HG03460 (cell line): Measurements from ENCODE around the gene CAPN5.
"Not testable (repeated sequence)": the region's sequence is repeated elsewhere in the genome, so short reads cannot be mapped to it uniquely, and the experiment has no call there.

Experiments
- ATAC-seq: cut with Tn5 transposase; IDR thresholded peaks from one replicate; pipeline ENCODE4 v1.9.1; 2021; ENCODE audit not compliant: unreplicated experiment

The CAPN5 gene

DNA sequence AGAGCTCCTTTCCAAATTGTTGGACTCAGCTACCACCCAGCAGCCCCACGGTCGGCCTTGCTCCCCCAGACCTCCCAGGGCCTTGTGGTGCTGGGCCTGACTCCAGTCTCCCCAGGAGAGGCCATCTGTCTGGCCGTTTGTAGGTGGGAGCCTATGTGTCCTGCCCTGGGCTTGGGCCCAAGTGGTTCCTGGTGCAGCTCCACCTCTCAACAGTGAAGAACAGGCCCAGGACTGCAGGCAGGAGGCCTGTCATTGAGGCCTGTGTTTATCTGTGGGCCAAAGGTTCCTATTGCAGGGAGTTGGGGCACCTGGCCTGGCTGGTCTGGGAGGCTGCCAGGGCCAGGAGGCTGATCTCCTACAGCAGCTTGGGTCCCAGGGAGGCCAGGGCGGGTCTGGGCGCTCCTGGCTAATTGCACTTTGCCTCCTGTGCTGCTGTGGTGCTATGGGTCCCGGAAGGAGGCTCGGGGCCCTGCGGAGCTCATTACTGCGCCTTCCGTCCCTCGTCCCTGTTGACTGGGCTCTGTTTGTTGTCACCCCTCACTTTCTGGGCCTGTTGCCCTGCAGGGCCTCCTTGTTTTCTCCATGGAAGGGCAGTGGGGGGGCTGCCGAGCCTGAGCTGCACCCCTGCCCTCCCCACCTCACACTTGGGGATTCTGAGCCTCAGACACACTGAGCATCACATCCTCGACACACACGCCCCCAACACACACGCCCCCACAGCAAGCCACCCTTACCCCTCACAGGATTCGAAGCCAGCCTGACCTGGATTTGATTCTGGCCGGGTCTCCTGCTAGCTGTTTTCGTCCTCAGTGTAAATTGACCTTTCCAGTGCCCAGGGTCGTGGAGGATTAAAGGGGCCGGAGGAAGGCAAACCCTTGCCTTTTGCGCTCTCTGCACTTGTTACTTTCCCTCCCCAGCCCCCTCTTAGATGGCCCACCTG, 29.1 kb downstream of the CAPN5 start:
- ATAC-seq = no peak

DNA sequence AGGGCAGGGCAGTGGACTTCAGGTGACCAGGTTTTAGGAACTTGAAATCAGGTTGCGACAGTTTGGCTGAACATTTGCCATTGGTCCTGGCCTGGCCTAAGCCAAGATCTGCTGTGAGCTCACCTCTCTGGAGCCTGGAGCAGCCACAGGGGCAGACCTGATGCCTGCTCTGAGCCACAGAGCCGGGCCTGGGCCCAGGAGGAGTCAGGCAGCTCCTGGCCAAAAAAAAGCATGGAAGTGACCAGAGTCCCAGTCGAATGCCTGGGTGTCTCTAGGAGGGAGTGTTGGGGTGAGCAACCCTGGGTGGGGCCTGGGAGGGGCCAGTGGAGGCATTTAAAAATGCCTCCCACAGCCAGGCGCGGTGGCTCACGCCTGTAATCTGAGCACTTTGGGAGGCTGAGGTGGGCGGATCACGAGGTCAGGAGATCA, 29.8 kb downstream of the CAPN5 start:
- ATAC-seq = no peak

DNA sequence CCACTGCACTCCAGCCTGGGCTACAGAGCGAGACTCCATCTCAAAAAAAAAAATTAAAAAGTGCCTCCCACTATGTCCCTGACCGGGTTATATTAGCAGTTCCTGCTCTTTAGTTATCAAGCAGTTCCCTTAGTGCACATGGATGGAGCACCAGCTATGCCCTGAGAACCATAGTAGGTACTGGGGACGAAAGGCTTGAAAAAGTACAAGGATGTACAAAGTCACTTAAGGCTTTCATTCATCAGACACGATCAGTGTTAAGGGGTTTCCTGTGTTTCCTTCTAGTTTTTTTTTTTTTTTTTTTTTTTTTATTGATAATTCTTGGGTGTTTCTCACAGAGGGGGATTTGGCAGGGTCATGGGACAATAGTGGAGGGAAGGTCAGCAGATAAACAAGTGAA, 30.4 kb downstream of the CAPN5 start:
- ATAC-seq = not testable (repeated sequence)

- ATAC-seq = no peak
Observed at GRCh38 chr11:77100166-77101042, 33.6 kb downstream of the CAPN5 start.

DNA sequence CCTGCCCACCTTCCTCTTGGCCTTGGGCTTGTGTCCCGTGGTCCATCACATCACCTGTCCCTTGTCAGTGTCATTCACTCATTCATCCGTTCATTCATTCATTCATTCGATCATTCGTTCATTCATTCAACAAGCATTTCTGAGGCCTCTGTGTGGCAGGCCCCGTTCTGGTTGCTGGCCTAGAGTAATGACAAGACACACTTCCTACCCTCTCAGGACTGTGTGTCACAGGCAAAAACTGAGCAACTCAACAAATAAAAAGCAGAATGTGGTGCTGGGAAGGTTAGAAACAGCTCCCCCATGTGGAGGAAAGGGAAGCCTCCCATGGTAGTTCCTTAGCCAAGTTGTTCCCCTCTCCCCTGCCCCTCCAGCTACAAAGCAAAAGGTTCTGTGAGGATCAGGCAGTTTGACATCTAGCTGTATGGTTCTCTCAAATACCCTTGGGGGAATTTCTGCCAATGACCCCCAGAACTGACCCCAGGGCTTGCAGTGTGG, 34.3 kb downstream of the CAPN5 start:
- ATAC-seq = no peak

DNA sequence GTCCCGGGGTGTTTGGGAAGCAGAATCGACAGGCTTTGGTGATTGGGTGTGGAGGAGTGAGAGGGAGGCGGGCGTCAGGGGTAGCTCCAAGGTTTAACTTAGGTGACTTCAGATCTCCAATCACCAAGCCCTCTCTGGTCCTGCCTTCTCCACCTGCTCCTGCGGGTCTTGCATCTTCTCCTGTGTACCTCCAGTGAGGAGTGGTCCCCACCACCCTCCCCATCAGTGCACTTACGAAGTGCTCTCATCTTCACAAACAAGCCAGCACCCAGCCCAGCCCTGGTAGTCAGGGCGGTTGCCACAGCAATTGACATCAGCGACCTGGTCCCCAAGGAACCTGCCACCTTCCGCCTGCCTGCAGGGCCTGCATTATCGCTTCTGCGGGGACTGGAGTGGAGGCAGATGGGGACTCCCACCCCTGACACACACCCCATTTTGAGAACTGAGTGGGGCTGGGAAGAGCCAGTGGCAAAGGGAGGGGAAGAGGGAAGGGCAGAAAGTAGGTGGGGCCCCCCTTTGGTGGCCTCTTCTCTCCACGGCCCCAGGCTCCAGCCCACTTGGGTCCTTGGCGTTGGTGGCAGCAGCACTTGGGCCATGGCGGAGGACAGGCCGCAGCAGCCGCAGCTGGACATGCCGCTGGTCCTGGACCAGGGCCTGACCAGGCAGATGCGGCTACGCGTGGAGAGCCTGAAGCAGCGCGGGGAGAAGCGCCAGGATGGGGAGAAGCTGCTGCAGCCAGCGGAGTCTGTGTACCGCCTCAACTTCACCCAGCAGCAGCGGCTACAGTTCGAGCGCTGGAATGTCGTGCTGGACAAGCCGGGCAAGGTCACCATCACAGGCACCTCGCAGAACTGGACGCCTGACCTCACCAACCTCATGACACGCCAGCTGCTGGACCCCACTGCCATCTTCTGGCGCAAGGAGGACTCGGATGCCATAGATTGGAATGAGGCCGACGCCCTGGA, 35.8 kb downstream of the CAPN5 start, which contains the start of gene OMP:
OMP (plus strand) TSS at position 595 of the 965 bp plus-strand sequence; CDS start at position 595, 0 bp downstream.
- no peak for ATAC-seq

- ATAC-seq = no peak
Observed at GRCh38 chr11:77103319-77103718, 36.5 kb downstream of the CAPN5 start.

DNA sequence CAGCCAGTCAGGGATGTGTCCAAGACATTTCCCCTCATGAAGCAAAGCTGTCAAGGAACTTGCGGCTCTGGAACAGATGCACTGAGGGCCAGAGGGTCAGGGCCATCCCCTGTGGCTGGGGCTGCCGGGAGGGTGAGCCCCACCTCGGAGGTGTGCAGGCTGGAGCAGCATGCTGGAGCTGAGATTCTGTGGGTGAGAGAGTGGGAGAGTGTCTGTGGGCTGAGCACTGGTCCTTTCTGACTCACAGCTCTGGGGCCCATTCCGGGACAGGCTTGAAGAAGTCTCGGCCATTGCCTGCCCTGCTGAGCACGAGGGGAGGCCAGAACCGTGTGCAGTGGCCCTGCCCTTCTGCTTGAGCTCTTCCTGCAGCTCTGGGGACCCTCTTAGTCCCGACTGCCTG, 38.0 kb downstream of the CAPN5 start:
- ATAC-seq = no peak

DNA sequence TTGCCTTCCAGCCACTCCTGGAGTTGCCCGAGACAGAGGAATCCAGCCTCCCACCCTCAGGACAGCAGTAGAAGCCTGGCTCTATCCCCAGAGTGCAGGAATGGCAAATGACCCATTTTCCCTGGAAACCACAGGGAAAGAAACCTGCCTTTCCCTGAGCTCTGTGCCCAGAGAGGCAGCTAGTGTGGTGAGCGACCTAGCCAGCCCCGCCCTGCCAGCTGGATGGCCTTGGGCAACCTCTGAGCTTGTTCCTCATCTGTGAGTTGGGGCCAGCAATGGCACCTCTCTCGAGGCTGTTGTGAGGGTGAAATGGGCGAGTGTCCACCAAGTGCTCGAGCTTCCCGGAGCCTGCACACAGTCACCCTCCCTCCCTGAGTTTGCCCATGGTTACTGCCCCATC, 39.5 kb downstream of the CAPN5 start:
- no peak for ATAC-seq

GRCh38 chr11:77106759-77107158, 40.0 kb downstream of the CAPN5 start:
- ATAC-seq = no peak

- ATAC-seq = no peak
Observed at GRCh38 chr11:77107950-77108349, 41.2 kb downstream of the CAPN5 start.

DNA sequence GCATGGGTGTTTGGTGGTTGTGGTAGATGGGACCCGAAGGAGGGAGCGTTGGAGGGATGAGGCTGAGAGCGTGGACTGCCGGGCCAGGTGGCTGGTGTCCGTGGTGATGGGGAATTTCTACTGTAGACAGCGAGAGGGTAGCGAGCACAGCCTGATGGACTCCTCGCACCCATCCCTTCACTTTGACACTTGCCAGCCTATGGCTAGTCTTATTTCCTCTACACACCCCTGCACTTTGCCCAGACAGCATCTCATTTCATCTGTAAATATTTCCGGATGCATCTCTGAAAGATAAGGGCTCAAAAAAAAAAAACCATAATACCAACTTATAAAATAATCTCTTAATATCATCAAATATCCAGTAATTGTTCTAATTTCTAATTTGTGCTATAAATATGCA, 41.7 kb downstream of the CAPN5 start:
- ATAC-seq = no peak

DNA sequence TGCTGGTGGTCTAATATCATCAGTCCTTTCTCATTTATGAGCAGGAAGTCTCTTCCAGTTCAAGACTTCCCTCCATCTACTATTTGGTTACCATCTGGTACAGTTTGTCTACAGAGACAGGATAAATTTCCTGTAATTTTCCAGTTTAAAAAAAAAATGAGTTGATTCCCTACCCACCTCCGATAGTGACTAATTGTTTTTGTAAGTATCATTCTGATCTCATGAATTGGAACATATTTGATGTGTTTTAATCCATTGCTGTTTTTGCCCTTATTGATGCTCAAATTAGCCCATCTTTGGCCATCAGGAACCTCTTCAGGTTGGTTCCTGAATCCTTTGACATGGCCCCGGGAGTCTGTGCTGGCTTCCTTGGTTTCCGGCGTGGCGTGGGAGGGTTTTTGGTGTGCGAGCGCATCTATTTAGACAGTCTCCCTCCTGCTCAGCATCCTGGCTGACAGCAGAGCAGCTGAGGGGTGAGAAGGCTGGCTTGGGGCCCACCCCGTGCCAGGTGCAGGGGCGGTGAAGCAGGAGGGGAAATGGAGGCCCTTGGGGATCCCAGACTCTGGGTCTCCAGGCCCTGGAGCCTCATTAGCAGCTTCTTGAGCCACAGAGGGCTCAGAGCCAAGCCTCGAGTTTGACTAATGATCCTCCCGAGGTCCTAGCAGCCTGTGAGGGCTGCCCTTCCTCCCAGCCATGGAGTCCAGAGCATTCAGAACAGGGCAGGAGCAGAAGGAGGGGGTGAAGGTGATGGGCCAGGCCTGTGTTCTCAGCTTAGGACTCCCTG, 42.7 kb downstream of the CAPN5 start:
- ATAC-seq = no peak

- ATAC-seq = no peak
Observed at GRCh38 chr11:77110836-77111235, 44.1 kb downstream of the CAPN5 start.

- no peak for ATAC-seq
Observed at GRCh38 chr11:77111277-77111676, 44.5 kb downstream of the CAPN5 start.

DNA sequence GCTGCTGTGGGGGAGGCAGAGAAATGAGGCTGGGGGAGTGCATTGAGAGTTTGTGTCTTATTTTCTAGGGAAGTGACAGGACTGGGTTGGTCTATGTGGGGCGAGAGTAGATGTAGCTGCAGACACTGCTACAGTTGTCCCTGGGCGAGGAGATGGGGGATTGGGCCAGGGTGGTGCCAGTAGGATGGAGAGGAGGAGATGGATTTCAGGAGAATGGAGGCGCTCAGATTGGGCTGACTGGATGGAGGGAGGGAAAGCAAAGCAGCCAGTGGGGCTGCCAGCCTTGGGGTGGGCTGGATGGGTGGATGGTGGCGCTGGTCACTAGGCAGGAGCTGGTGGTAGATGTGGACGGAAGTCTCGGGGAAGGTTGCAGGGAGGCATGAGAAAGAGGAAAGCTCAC, 45.2 kb downstream of the CAPN5 start:
- ATAC-seq = no peak

- no peak for ATAC-seq
Observed at GRCh38 chr11:77112641-77113381, 46.0 kb downstream of the CAPN5 start.

DNA sequence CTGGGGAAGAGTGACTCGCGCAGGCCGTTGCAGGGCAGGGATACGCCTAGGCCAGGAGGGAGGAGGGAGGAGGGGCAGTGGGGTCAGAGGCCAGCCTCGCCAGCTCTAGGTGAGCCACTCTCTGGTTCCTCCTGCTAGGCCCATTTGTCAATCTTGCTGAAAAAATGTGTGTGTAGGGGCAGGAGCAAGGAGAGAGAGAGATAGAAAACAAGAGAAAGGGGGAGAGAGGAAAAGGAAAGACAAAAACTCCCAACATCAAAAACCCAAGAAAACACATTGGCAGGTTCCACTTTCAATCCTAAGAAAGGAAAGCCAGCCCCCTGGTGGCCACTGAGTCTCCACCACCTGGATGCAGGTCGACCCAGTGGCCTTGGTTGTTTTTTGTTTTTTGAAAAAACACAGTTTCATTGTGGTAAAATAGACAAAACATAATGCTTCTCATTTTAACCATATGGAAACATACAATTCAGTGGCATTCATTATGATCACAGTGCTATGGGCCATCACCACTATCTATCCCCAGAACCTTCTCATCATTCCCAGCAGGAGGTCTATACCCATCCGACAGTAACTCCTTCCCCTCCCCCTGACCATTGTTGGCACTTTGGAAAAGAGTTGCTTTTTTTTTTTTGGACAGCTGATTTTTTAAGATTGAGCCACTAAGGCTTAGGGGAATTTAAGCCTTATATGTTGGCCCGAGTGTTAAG, 46.8 kb downstream of the CAPN5 start:
- ATAC-seq = no peak
